ENCODE results near the gene FAM240A. TPM values are rescaled to one million over a fixed set of nuclear protein-coding genes. Genes with fewer than 3 reads are reported as not detected.

FAM240A gene
- total RNA-seq, 1 donor = 0.36 TPM

DNA sequence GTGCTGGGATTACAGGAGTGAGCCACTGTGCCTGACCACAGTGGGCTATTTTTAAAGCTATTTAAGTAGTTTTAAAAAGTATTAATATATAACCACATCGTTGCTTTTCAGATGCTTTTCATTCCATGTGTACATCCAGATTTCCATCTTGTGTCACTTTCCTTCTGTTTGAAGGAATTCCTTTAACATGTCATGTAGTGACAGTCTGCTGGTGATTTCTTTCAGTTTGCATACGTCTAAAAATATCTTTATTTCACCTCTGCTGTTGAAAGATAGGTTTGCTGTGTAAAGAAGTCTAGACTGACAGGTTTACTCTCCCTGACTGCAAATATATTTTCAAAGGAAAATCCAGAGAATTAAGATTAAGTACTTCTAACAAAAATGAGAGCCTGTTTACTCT is 12.2 kb downstream of the FAM240A start:
- Histone ChIP-seq H3K9me3 (ENCODE audit: low read depth, low read length) (no peaks in the 10 kb centered on the region), H4K20me1 (ENCODE audit: insufficient read depth, low read length) (no peaks in the 10 kb centered on the region), H3K79me2 (ENCODE audit: insufficient read depth, low read length) (no peaks in the 10 kb centered on the region), H3K36me3 (ENCODE audit: insufficient read depth, low read length) (no peaks in the 10 kb centered on the region), H3K27ac (ENCODE audit: low read depth, low read length) (no peak overlapping the region), H3K4me2 (ENCODE audit: insufficient read depth, low read length) (no peak overlapping the region), H3K27me3 (ENCODE audit: insufficient read depth, low read length) (peaks cover 26% of the 10 kb centered on the region), H3K4me3 (ENCODE audit: insufficient read depth, low read length) (no peak overlapping the region), H3K4me1 (ENCODE audit: insufficient read depth, low read length) (peaks cover under 1% of the 10 kb centered on the region), H2AFZ (ENCODE audit: low read length) (no peak overlapping the region)
- DNase-seq (ENCODE audit: insufficient read length, low spot score, missing footprints) = no peak
- TF ChIP-seq, protein P1, sequence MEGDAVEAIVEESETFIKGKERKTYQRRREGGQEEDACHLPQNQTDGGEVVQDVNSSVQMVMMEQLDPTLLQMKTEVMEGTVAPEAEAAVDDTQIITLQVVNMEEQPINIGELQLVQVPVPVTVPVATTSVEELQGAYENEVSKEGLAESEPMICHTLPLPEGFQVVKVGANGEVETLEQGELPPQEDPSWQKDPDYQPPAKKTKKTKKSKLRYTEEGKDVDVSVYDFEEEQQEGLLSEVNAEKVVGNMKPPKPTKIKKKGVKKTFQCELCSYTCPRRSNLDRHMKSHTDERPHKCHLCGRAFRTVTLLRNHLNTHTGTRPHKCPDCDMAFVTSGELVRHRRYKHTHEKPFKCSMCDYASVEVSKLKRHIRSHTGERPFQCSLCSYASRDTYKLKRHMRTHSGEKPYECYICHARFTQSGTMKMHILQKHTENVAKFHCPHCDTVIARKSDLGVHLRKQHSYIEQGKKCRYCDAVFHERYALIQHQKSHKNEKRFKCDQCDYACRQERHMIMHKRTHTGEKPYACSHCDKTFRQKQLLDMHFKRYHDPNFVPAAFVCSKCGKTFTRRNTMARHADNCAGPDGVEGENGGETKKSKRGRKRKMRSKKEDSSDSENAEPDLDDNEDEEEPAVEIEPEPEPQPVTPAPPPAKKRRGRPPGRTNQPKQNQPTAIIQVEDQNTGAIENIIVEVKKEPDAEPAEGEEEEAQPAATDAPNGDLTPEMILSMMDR (IDR thresholded peaks at IDR 0.05; ENCODE audit: extremely low read depth, low read depth, low read length) = no peak

GRCh38 chr3:46624975-46625490 is 12.7 kb downstream of the FAM240A start:
- H4K20me1 ChIP-seq (ENCODE audit: insufficient read depth, low read length) = no peaks in the 10 kb centered on the region
- no peak for DNase-seq (ENCODE audit: insufficient read length, low spot score, missing footprints)
- TF ChIP-seq, protein P1 (IDR thresholded peaks at IDR 0.05; ENCODE audit: extremely low read depth, low read depth, low read length) = no peak

DNA sequence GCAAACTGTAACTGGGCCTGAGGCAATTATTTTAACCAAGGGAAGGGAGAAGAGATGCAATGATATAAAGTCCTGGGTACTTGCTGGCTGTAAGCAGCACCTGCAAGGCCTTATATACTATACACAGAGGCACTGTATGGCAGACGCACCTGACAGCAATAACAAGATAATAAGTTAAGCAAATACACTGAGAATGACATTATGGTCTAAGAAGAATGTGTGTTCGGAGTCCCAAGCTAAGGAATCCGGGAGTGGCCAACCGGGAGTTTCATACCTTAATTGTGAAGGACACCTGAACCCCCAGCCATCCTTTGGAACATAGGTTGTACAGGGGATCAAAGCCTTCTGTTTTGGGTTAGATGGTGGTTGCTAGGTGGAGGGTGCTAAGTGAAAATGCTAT is 13.7 kb downstream of the FAM240A start:
- Histone ChIP-seq H3K27me3 (ENCODE audit: insufficient read depth, low read length) (peaks cover 17% of the 10 kb centered on the region), H4K20me1 (ENCODE audit: insufficient read depth, low read length) (no peaks in the 10 kb centered on the region), H3K9me3 (ENCODE audit: low read depth, low read length) (no peaks in the 10 kb centered on the region), H3K4me3 (ENCODE audit: insufficient read depth, low read length) (no peak overlapping the region), H3K36me3 (ENCODE audit: insufficient read depth, low read length) (no peaks in the 10 kb centered on the region), H3K79me2 (ENCODE audit: insufficient read depth, low read length) (no peaks in the 10 kb centered on the region), H3K4me2 (ENCODE audit: insufficient read depth, low read length) (no peak overlapping the region), H3K27ac (ENCODE audit: low read depth, low read length) (no peak overlapping the region), H3K4me1 (ENCODE audit: insufficient read depth, low read length) (peaks cover 7% of the 10 kb centered on the region), H2AFZ (ENCODE audit: low read length) (no peak overlapping the region)
- TF ChIP-seq, protein P1 (IDR thresholded peaks at IDR 0.05; ENCODE audit: extremely low read depth, low read depth, low read length) = no peak
- no peak for DNase-seq (ENCODE audit: insufficient read length, low spot score, missing footprints)

More at GRCh38 chr3:46624975-46625490, 12.7 kb downstream of the FAM240A start:
- H3K4me2 ChIP-seq (ENCODE audit: insufficient read depth, low read length) = no peak overlapping the region
- H3K27ac ChIP-seq (ENCODE audit: low read depth, low read length) = no peak overlapping the region
- H3K36me3 ChIP-seq (ENCODE audit: insufficient read depth, low read length) = no peaks in the 10 kb centered on the region
- H2AFZ ChIP-seq (ENCODE audit: low read length) = no peak overlapping the region
- no peak overlapping the region for H3K4me3 ChIP-seq (ENCODE audit: insufficient read depth, low read length)
- no peaks in the 10 kb centered on the region for H3K79me2 ChIP-seq (ENCODE audit: insufficient read depth, low read length)
- peaks cover 26% of the 10 kb centered on the region for H3K27me3 ChIP-seq (ENCODE audit: insufficient read depth, low read length)
- no peaks in the 10 kb centered on the region for H3K9me3 ChIP-seq (ENCODE audit: low read depth, low read length)
- H3K4me1 ChIP-seq (ENCODE audit: insufficient read depth, low read length) = peaks cover 4% of the 10 kb centered on the region

- Histone ChIP-seq H3K79me2 (ENCODE audit: insufficient read depth, low read length) (no peaks in the 10 kb centered on the region), H3K4me2 (ENCODE audit: insufficient read depth, low read length) (no peak overlapping the region), H3K27me3 (ENCODE audit: insufficient read depth, low read length) (peaks cover 12% of the 10 kb centered on the region), H3K4me1 (ENCODE audit: insufficient read depth, low read length) (peaks cover 7% of the 10 kb centered on the region), H3K27ac (ENCODE audit: low read depth, low read length) (no peak overlapping the region), H2AFZ (ENCODE audit: low read length) (no peak overlapping the region), H4K20me1 (ENCODE audit: insufficient read depth, low read length) (no peaks in the 10 kb centered on the region), H3K36me3 (ENCODE audit: insufficient read depth, low read length) (no peaks in the 10 kb centered on the region), H3K9me3 (ENCODE audit: low read depth, low read length) (no peaks in the 10 kb centered on the region), H3K4me3 (ENCODE audit: insufficient read depth, low read length) (no peak overlapping the region)
- DNase-seq (ENCODE audit: insufficient read length, low spot score, missing footprints) = no peak
- TF ChIP-seq, protein P1 (IDR thresholded peaks at IDR 0.05; ENCODE audit: extremely low read depth, low read depth, low read length) = no peak
These were observed 14.8 kb downstream of the FAM240A start for GRCh38 chr3:46627078-46627477.
